GM23338 (cell line): ENCODE data around the gene VMO1. TPM values are rescaled to one million over a fixed set of nuclear protein-coding genes. Genes with fewer than 3 reads are reported as not detected.

Experiments used
- ATAC-seq: fragments of 200-7000 bp; cut with Tn5 transposase; 3 replicates; pipeline ENCODE4 v1.9.1; 2020
- DNase-seq: peaks from one replicate; pipeline ENCODE4 v3.0.0-alpha.2; 2015; ENCODE audit warnings: low spot score
- H2AFZ ChIP-seq: fragments of 200-600 bp; sonication (generic); 2 replicates; pipeline ENCODE4 v1.8.0; 2016; ENCODE audit warnings: antibody characterized with exemption, mild to moderate bottlenecking, moderate library complexity
- H3F3A ChIP-seq: fragments of 200-600 bp; sonication (generic); replicated peaks from 2 replicates; pipeline ENCODE4 v1.8.0; 2017; ENCODE audit warnings: antibody characterized with exemption, mixed run types, low read depth
- H3K27ac ChIP-seq: fragments of 200-600 bp; sonication (generic); 2 replicates; pipeline ENCODE4 v1.6.1; 2016; ENCODE audit warnings: low read depth
- H3K27me3 ChIP-seq: fragments of 200-600 bp; sonication (generic); 2 replicates; pipeline ENCODE4 v1.8.0; 2016; ENCODE audit warnings: mild to moderate bottlenecking, mixed run types, moderate library complexity; ENCODE audit not compliant: insufficient read depth
- H3K36me3 ChIP-seq: fragments of 200-600 bp; sonication (generic); 2 replicates; pipeline ENCODE4 v1.8.0; 2016; ENCODE audit warnings: mild to moderate bottlenecking; ENCODE audit not compliant: insufficient read depth
- H3K4me1 ChIP-seq: fragments of 200-600 bp; sonication (generic); 2 replicates; pipeline ENCODE4 v1.8.0; 2016; ENCODE audit warnings: mild to moderate bottlenecking, moderate library complexity; ENCODE audit not compliant: insufficient read depth
- H3K4me2 ChIP-seq: fragments of 200-600 bp; sonication (generic); 2 replicates; pipeline ENCODE4 v1.7.1; 2017; ENCODE audit warnings: mixed run types
- H3K4me3 ChIP-seq: fragments of 200-600 bp; sonication (generic); 2 replicates; pipeline ENCODE4 v1.6.1; 2016; ENCODE audit warnings: mixed run types
- H3K79me2 ChIP-seq: fragments of 200-600 bp; sonication (generic); replicated peaks from 2 replicates; pipeline ENCODE4 v1.8.0; 2017; ENCODE audit warnings: mild to moderate bottlenecking; ENCODE audit not compliant: insufficient read depth
- H3K9me2 ChIP-seq: fragments of 200-600 bp; sonication (generic); 2 replicates; pipeline ENCODE4 v1.8.0; 2017; ENCODE audit not compliant: insufficient read depth
- H4K20me1 ChIP-seq: fragments of 200-600 bp; sonication (generic); replicated peaks from 2 replicates; pipeline ENCODE4 v1.8.0; 2017; ENCODE audit warnings: mild to moderate bottlenecking; ENCODE audit not compliant: insufficient read depth
- H3K27ac Mint-ChIP-seq: 2 replicates; pipeline ENCODE4 v1.8.0; 2020; ENCODE audit warnings: inconsistent platforms, mild to moderate bottlenecking, moderate library complexity, mixed read lengths
- H3K27me3 Mint-ChIP-seq: 3 replicates; pipeline ENCODE4 v1.8.0; 2022; ENCODE audit warnings: low read depth, mild to moderate bottlenecking, moderate library complexity, mixed read lengths, inconsistent platforms; ENCODE audit not compliant: insufficient read depth, poor library complexity
- H3K36me3 Mint-ChIP-seq: 3 replicates; pipeline ENCODE4 v1.8.0; 2021; ENCODE audit warnings: low read depth, mild to moderate bottlenecking, inconsistent platforms, moderate library complexity, mixed read lengths
- H3K4me1 Mint-ChIP-seq: 3 replicates; pipeline ENCODE4 v1.8.0; 2020; ENCODE audit warnings: mild to moderate bottlenecking, inconsistent platforms, mixed read lengths
- H3K4me3 Mint-ChIP-seq: 3 replicates; pipeline ENCODE4 v1.8.0; 2021; ENCODE audit warnings: moderate library complexity, mild to moderate bottlenecking, inconsistent platforms, mixed read lengths
- H3K9me3 Mint-ChIP-seq: 3 replicates; pipeline ENCODE4 v1.8.0; 2020; ENCODE audit warnings: moderate library complexity, mild to moderate bottlenecking, inconsistent platforms, mixed read lengths
- CREB1 ChIP-seq: fragments of 250-450 bp; sonication (Bioruptor Pico); IDR thresholded peaks from 2 replicates; pipeline ENCODE4 v1.5.0; 2020; ENCODE audit warnings: low read depth, mild to moderate bottlenecking, moderate library complexity
- EZH2 ChIP-seq: fragments of 200-600 bp; sonication (generic); IDR thresholded peaks from one replicate; pipeline ENCODE4 v1.8.0; 2017; ENCODE audit warnings: antibody characterized with exemption, mild to moderate bottlenecking, low read depth; ENCODE audit not compliant: unreplicated experiment
- EZH2phosphoT487 ChIP-seq: fragments of 200-600 bp; sonication (generic); IDR thresholded peaks from one replicate; pipeline ENCODE4 v1.8.1; 2018; ENCODE audit warnings: antibody characterized with exemption; ENCODE audit not compliant: unreplicated experiment
- JUNB ChIP-seq: IDR thresholded peaks from one replicate; pipeline ENCODE4 v1.6.1; 2016; ENCODE audit warnings: antibody characterized with exemption; ENCODE audit not compliant: unreplicated experiment
- NANOG ChIP-seq: IDR thresholded peaks from 2 replicates; pipeline ENCODE4 v1.6.1; 2016; ENCODE audit warnings: antibody characterized with exemption, borderline replicate concordance
- POLR2AphosphoS5 ChIP-seq: IDR thresholded peaks from 2 replicates; pipeline ENCODE4 v1.6.1; 2016; ENCODE audit warnings: antibody characterized with exemption, low read depth
- STAT1 ChIP-seq: IDR thresholded peaks from one replicate; pipeline ENCODE4 v1.6.1; 2016; ENCODE audit warnings: antibody characterized with exemption; ENCODE audit not compliant: unreplicated experiment
- ZNF114 ChIP-seq: fragments of 250-450 bp; sonication (Bioruptor Pico); IDR thresholded peaks from 2 replicates; pipeline ENCODE4 v1.5.0; 2020; ENCODE audit warnings: mild to moderate bottlenecking, moderate library complexity
- ZNF331 ChIP-seq: fragments of 250-450 bp; sonication (Bioruptor Pico); IDR thresholded peaks from 2 replicates; pipeline ENCODE4 v1.5.0; 2020; ENCODE audit warnings: low read depth, mild to moderate bottlenecking, moderate library complexity
- polyA plus RNA-seq: library from polyadenylated mRNA; unstranded; fragments of >200 nt; fragmentation: Nextera tagmentation; extraction: Ambion mirVana; gene quantifications from 2 replicates; pipeline ENCODE4 v1.2.1, GENCODE V29; 2016
- total RNA-seq: library from RNA; depleted of rRNA; stranded (reverse); fragments of >200 nt; shearing (Covaris generic); gene quantifications from 2 replicates; pipeline ENCODE4 v1.2.3, GENCODE V29; 2014
- TF ChIP-seq, protein P1 (sequence below): fragments of 250-450 bp; sonication (Bioruptor Pico); IDR thresholded peaks from 2 replicates; pipeline ENCODE4 v1.5.0; 2020; ENCODE audit warnings: mild to moderate bottlenecking, moderate library complexity
- TF ChIP-seq, protein P2 (sequence below), 2 experiments: fragments of 200-600 bp in 1 of 2; sonication (generic) in 1 of 2; conservative IDR thresholded peaks; 2 replicates each; pipeline versions ENCODE4 v1.5.1 to v1.6.1; 2016 to 2017; ENCODE audit warnings: antibody characterized with exemption in 2 of 2, low read depth in 2 of 2, mild to moderate bottlenecking in 2 of 2, moderate library complexity in 1 of 2
- TF ChIP-seq, protein P3 (sequence below): IDR thresholded peaks from 2 replicates; pipeline ENCODE4 v1.6.1; 2016; ENCODE audit warnings: antibody characterized with exemption
- TF ChIP-seq, protein P4 (sequence below): IDR thresholded peaks from one replicate; pipeline ENCODE4 v1.6.1; 2018; ENCODE audit warnings: antibody characterized with exemption; ENCODE audit not compliant: unreplicated experiment

Gene VMO1
- total and polyA plus RNA-seq, 2 experiments from 2014 or later, result 0.38 to 0.47 TPM

DNA sequence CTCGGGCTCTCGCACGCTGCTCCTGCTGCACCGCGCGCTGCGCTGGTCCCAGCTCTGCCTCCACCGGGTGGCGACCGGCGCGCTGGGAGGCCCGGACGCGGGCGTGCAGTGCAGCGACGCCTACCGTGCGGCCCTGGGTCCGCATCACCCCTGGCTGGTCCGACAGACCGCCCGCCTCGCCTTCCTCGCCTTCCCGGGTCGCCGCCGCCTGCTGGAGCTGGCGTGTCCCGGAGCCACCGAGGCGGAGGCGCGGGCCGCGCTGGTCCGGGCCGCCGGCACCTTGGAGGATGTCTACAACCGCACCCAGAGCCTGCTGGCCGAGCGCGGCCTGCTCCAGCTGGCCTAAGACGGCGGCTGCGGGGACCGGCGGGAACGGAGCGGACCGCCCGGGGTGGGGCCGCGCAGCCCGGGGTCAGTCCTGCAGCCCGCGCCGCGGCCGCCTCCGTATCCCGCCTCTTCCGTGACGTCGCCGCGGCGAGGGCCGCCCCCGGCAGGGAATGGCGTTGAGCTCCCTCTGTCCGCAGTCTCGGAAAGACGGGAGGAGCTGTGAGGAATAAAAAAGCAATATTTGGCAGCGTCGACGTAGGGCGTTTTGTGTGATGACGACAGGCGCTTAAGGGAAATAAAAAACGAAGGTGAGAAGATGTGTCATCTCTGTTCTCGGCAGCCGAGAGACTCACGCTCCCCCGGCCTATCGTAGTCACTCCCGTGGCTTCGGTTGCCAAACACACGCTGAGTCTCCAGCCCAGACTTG, 4.0 kb upstream of the VMO1 start:
- Histone ChIP-seq H3K27me3 (peaks cover 42% of the 10 kb centered on the region), H3K27ac (no peak overlapping the region), H3K79me2 (no peaks in the 10 kb centered on the region), H3K4me3 (peak overlapping the region; percentile 87), H3F3A (peaks cover 19% of the 10 kb centered on the region; the same call in 1 of the 2 replicates), H3K9me2 (no peaks in the 10 kb centered on the region), H3K36me3 (no peaks in the 10 kb centered on the region), H2AFZ (peak overlapping the region; percentile 88), H3K4me2 (peak overlapping the region; percentile 99), H3K4me1 (peaks cover 30% of the 10 kb centered on the region), H4K20me1 (no peaks in the 10 kb centered on the region)
- Mint-ChIP-seq H3K36me3 (peaks cover 5% of the 10 kb centered on the region; the same call in 1 of the 3 replicates), H3K4me1 (peaks cover 23% of the 10 kb centered on the region), H3K27ac (no peak overlapping the region), H3K4me3 (peak overlapping the region; percentile 82), H3K9me3 (no peaks in the 10 kb centered on the region; the same call in 2 of the 3 replicates), H3K27me3 (peaks cover 40% of the 10 kb centered on the region)
- DNase-seq, result peak; percentile 79
- TF ChIP-seq, protein P1, sequence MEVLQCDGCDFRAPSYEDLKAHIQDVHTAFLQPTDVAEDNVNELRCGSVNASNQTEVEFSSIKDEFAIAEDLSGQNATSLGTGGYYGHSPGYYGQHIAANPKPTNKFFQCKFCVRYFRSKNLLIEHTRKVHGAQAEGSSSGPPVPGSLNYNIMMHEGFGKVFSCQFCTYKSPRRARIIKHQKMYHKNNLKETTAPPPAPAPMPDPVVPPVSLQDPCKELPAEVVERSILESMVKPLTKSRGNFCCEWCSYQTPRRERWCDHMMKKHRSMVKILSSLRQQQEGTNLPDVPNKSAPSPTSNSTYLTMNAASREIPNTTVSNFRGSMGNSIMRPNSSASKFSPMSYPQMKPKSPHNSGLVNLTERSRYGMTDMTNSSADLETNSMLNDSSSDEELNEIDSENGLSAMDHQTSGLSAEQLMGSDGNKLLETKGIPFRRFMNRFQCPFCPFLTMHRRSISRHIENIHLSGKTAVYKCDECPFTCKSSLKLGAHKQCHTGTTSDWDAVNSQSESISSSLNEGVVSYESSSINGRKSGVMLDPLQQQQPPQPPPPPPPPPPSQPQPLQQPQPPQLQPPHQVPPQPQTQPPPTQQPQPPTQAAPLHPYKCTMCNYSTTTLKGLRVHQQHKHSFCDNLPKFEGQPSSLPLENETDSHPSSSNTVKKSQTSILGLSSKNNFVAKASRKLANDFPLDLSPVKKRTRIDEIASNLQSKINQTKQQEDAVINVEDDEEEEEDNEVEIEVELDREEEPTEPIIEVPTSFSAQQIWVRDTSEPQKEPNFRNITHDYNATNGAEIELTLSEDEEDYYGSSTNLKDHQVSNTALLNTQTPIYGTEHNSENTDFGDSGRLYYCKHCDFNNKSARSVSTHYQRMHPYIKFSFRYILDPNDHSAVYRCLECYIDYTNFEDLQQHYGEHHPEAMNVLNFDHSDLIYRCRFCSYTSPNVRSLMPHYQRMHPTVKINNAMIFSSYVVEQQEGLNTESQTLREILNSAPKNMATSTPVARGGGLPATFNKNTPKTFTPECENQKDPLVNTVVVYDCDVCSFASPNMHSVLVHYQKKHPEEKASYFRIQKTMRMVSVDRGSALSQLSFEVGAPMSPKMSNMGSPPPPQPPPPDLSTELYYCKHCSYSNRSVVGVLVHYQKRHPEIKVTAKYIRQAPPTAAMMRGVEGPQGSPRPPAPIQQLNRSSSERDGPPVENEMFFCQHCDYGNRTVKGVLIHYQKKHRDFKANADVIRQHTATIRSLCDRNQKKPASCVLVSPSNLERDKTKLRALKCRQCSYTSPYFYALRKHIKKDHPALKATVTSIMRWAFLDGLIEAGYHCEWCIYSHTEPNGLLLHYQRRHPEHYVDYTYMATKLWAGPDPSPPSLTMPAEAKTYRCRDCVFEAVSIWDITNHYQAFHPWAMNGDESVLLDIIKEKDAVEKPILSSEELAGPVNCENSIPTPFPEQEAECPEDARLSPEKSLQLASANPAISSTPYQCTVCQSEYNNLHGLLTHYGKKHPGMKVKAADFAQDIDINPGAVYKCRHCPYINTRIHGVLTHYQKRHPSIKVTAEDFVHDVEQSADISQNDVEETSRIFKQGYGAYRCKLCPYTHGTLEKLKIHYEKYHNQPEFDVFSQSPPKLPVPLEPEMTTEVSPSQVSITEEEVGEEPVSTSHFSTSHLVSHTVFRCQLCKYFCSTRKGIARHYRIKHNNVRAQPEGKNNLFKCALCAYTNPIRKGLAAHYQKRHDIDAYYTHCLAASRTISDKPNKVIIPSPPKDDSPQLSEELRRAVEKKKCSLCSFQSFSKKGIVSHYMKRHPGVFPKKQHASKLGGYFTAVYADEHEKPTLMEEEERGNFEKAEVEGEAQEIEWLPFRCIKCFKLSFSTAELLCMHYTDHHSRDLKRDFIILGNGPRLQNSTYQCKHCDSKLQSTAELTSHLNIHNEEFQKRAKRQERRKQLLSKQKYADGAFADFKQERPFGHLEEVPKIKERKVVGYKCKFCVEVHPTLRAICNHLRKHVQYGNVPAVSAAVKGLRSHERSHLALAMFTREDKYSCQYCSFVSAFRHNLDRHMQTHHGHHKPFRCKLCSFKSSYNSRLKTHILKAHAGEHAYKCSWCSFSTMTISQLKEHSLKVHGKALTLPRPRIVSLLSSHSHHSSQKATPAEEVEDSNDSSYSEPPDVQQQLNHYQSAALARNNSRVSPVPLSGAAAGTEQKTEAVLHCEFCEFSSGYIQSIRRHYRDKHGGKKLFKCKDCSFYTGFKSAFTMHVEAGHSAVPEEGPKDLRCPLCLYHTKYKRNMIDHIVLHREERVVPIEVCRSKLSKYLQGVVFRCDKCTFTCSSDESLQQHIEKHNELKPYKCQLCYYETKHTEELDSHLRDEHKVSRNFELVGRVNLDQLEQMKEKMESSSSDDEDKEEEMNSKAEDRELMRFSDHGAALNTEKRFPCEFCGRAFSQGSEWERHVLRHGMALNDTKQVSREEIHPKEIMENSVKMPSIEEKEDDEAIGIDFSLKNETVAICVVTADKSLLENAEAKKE (CRISPR knock-in tag), result no peak
- TF ChIP-seq ZNF114 (CRISPR knock-in tag), result no peak
- TF ChIP-seq POLR2AphosphoS5, result peak; percentile 47
- no peak for TF ChIP-seq STAT1
- no peak for TF ChIP-seq JUNB
- TF ChIP-seq EZH2, result no peak
- no peak for TF ChIP-seq NANOG
- TF ChIP-seq, protein P2, sequence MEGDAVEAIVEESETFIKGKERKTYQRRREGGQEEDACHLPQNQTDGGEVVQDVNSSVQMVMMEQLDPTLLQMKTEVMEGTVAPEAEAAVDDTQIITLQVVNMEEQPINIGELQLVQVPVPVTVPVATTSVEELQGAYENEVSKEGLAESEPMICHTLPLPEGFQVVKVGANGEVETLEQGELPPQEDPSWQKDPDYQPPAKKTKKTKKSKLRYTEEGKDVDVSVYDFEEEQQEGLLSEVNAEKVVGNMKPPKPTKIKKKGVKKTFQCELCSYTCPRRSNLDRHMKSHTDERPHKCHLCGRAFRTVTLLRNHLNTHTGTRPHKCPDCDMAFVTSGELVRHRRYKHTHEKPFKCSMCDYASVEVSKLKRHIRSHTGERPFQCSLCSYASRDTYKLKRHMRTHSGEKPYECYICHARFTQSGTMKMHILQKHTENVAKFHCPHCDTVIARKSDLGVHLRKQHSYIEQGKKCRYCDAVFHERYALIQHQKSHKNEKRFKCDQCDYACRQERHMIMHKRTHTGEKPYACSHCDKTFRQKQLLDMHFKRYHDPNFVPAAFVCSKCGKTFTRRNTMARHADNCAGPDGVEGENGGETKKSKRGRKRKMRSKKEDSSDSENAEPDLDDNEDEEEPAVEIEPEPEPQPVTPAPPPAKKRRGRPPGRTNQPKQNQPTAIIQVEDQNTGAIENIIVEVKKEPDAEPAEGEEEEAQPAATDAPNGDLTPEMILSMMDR (conservative IDR thresholded peaks at IDR 0.05; ENCODE audit: low read depth in 2 of 2), result peak; percentile 32 to 68
- no peak for TF ChIP-seq ZNF331 (CRISPR knock-in tag)
- TF ChIP-seq, protein P3, sequence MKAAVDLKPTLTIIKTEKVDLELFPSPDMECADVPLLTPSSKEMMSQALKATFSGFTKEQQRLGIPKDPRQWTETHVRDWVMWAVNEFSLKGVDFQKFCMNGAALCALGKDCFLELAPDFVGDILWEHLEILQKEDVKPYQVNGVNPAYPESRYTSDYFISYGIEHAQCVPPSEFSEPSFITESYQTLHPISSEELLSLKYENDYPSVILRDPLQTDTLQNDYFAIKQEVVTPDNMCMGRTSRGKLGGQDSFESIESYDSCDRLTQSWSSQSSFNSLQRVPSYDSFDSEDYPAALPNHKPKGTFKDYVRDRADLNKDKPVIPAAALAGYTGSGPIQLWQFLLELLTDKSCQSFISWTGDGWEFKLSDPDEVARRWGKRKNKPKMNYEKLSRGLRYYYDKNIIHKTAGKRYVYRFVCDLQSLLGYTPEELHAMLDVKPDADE, result peak; percentile 37; the same call in 1 of the 2 replicates
- TF ChIP-seq EZH2phosphoT487, result no peak
- TF ChIP-seq, protein P4, sequence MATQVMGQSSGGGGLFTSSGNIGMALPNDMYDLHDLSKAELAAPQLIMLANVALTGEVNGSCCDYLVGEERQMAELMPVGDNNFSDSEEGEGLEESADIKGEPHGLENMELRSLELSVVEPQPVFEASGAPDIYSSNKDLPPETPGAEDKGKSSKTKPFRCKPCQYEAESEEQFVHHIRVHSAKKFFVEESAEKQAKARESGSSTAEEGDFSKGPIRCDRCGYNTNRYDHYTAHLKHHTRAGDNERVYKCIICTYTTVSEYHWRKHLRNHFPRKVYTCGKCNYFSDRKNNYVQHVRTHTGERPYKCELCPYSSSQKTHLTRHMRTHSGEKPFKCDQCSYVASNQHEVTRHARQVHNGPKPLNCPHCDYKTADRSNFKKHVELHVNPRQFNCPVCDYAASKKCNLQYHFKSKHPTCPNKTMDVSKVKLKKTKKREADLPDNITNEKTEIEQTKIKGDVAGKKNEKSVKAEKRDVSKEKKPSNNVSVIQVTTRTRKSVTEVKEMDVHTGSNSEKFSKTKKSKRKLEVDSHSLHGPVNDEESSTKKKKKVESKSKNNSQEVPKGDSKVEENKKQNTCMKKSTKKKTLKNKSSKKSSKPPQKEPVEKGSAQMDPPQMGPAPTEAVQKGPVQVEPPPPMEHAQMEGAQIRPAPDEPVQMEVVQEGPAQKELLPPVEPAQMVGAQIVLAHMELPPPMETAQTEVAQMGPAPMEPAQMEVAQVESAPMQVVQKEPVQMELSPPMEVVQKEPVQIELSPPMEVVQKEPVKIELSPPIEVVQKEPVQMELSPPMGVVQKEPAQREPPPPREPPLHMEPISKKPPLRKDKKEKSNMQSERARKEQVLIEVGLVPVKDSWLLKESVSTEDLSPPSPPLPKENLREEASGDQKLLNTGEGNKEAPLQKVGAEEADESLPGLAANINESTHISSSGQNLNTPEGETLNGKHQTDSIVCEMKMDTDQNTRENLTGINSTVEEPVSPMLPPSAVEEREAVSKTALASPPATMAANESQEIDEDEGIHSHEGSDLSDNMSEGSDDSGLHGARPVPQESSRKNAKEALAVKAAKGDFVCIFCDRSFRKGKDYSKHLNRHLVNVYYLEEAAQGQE, result no peak
- TF ChIP-seq CREB1 (CRISPR knock-in tag), result peak; percentile 85
- peak; percentile 79 for ATAC-seq
